BLaER1 treated with 17β-estradiol and CSF1 and Interleukin-3, amounts not matched to agents 10 nM and 100 nM (cell line): ENCODE data around the gene CCDC54.

Experiments
- H3K27ac ChIP-seq, 11 experiments: shearing (Covaris generic); formaldehyde crosslinking; 2 replicates each; pipeline ENCODE4 v1.8.1; 2022
- H3K27me3 ChIP-seq, 11 experiments: shearing (Covaris generic); formaldehyde crosslinking; 2 replicates each; pipeline ENCODE4 v1.8.1; 2022
- H3K36me3 ChIP-seq, 11 experiments: shearing (Covaris generic); formaldehyde crosslinking; 2 replicates each; pipeline ENCODE4 v1.8.1; 2022
- H3K4me1 ChIP-seq, 10 experiments: shearing (Covaris generic); formaldehyde crosslinking; 2 replicates each; pipeline ENCODE4 v1.8.1; 2022
- H3K4me2 ChIP-seq, 11 experiments: shearing (Covaris generic); formaldehyde crosslinking; 2 replicates each; pipeline ENCODE4 v1.8.1; 2022
- H3K4me3 ChIP-seq, 10 experiments: shearing (Covaris generic); formaldehyde crosslinking; 2 replicates each; pipeline ENCODE4 v1.8.1; 2022
- H3K9ac ChIP-seq, 11 experiments: shearing (Covaris generic); formaldehyde crosslinking; 2 replicates each; pipeline ENCODE4 v1.8.1; 2022
- H3K9me3 ChIP-seq, 11 experiments: shearing (Covaris generic); formaldehyde crosslinking; replicated peaks in 1 of 11; 2 replicates each; pipeline ENCODE4 v1.8.1; 2022
- H4K20me1 ChIP-seq, 11 experiments: shearing (Covaris generic); formaldehyde crosslinking; 2 replicates each; pipeline ENCODE4 v1.8.1; 2022
- Cebpa-rat ChIP-seq, 11 experiments: shearing (Covaris generic); IDR thresholded peaks; 2 replicates each; pipeline ENCODE4 v1.8.1; 2022

Gene CCDC54

GRCh38 chr3:107414325-107414964 lies 37.2 kb downstream of the CCDC54 start:
- Histone ChIP-seq H3K27me3 (no peaks in the 10 kb centered on the region), H3K9ac (no peak overlapping the region), H3K36me3 (no peaks in the 10 kb centered on the region), H4K20me1 (no peaks in the 10 kb centered on the region), H3K27ac (no peak overlapping the region), H3K4me1 (0 out of 20 replicates have a peak, but pooled peaks cover 0 to 4% (median 0%) of the 10 kb centered on the region in 10 experiments), H3K4me2 (no peak overlapping the region), H3K9me3 (peaks cover 6 to 12% (median 7%) of the 10 kb centered on the region in 11 experiments), H3K4me3 (no peak overlapping the region)
- no peak for TF ChIP-seq Cebpa-rat (IDR thresholded peaks at IDR 0.05)

GRCh38 chr3:107416138-107416537 lies 38.9 kb downstream of the CCDC54 start:
- H3K4me1 ChIP-seq, result peaks cover 0 to 4% (median 0%) of the 10 kb centered on the region in 10 experiments; a peak in 1 of 20 replicates

DNA sequence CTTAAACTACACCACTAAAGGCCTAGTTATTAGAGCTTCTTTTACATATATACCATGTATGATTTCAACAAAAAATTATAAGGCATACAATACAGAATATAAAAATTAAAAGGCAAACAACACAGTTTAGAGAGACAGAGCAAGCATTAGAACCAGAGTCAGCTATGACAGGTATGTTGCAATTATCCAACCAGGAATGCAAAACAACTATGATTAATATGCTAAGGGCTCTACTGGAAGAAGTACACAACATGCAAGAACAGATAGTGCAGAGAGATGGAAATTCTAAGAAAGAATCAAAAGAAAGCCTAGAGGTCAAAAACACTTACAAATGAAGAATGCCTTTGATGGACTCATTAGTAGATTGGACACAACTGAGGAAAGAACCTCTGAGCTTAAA lies 39.6 kb downstream of the CCDC54 start:
- Histone ChIP-seq H3K9me3 (peaks cover 0 to 6% (median 0%) of the 10 kb centered on the region in 11 experiments; a peak in 1 of 22 replicates), H3K4me1 (peaks cover 0 to 3% (median 0%) of the 10 kb centered on the region in 10 experiments; a peak in 1 of 20 replicates), H3K4me2 (no peak overlapping the region), H3K36me3 (no peaks in the 10 kb centered on the region), H4K20me1 (no peaks in the 10 kb centered on the region), H3K27ac (no peak overlapping the region), H3K27me3 (no peaks in the 10 kb centered on the region), H3K9ac (no peak overlapping the region), H3K4me3 (no peak overlapping the region)
- no peak for TF ChIP-seq Cebpa-rat (IDR thresholded peaks at IDR 0.05)

More at GRCh38 chr3:107416138-107416537, 38.9 kb downstream of the CCDC54 start:
- no peak overlapping the region for H3K27ac ChIP-seq
- no peaks in the 10 kb centered on the region for H4K20me1 ChIP-seq
- H3K4me2 ChIP-seq, result no peak overlapping the region
- TF ChIP-seq Cebpa-rat (IDR thresholded peaks at IDR 0.05), result no peak
- H3K9me3 ChIP-seq, result peaks cover 0 to 6% (median 0%) of the 10 kb centered on the region in 11 experiments; a peak in 1 of 22 replicates
- no peak overlapping the region for H3K9ac ChIP-seq
- no peaks in the 10 kb centered on the region for H3K27me3 ChIP-seq
- no peaks in the 10 kb centered on the region for H3K36me3 ChIP-seq
- H3K4me3 ChIP-seq, result no peak overlapping the region

- Histone ChIP-seq H3K36me3 (no peaks in the 10 kb centered on the region), H3K4me3 (no peak overlapping the region), H3K4me2 (peak overlapping the region in 7 of 11 experiments; percentile 13 to 66 (median 34); a peak in 7 of 22 replicates), H4K20me1 (no peaks in the 10 kb centered on the region), H3K4me1 (peaks cover 0 to 13% (median 8%) of the 10 kb centered on the region in 10 experiments; a peak in 9 of 20 replicates), H3K27me3 (no peaks in the 10 kb centered on the region), H3K9me3 (no peaks in the 10 kb centered on the region), H3K9ac (no peak overlapping the region), H3K27ac (no peak overlapping the region)
- TF ChIP-seq Cebpa-rat (IDR thresholded peaks at IDR 0.05), result no peak
These were observed 44.0 kb downstream of the CCDC54 start for GRCh38 chr3:107421170-107421792.

DNA sequence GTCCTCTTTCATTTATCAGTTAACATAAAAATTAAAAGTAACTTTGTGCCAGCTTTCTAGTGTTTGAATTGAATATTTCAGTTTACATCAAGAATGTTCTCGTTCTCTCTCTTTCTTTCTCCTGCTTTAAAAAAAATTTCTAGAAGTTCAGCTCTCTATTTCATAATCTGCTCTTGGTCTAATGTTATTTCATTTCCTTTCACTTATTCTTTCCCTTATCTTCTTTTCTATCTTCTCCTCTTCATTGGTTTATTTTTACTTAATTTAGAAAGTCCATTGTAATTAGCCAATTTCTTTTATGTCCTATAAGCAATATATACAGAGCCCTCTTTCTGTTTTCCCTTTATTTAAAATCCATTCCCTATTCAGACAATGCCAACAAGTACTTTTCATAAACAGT lies 44.6 kb downstream of the CCDC54 start:
- no peaks in the 10 kb centered on the region for H3K9me3 ChIP-seq
- no peaks in the 10 kb centered on the region for H4K20me1 ChIP-seq
- H3K4me2 ChIP-seq, result no peak overlapping the region
- H3K4me1 ChIP-seq, result peaks cover 0 to 13% (median 8%) of the 10 kb centered on the region in 10 experiments; a peak in 9 of 20 replicates
- H3K36me3 ChIP-seq, result no peaks in the 10 kb centered on the region
- no peak overlapping the region for H3K9ac ChIP-seq
- H3K4me3 ChIP-seq, result no peak overlapping the region
- H3K27me3 ChIP-seq, result no peaks in the 10 kb centered on the region
- no peak overlapping the region for H3K27ac ChIP-seq
- TF ChIP-seq Cebpa-rat (IDR thresholded peaks at IDR 0.05), result no peak

GRCh38 chr3:107425033-107425432 lies 47.8 kb downstream of the CCDC54 start:
- H3K9me3 ChIP-seq, result no peaks in the 10 kb centered on the region
- peak overlapping the region in 5 of 11 experiments; percentile 31 to 60 (median 52); a peak in 8 of 22 replicates for H3K4me2 ChIP-seq
- peaks cover 0 to 13% (median 8%) of the 10 kb centered on the region in 10 experiments; a peak in 10 of 20 replicates for H3K4me1 ChIP-seq
- no peak overlapping the region for H3K9ac ChIP-seq
- no peaks in the 10 kb centered on the region for H3K36me3 ChIP-seq
- H3K27me3 ChIP-seq, result peaks cover 0 to under 1% (median 0%) of the 10 kb centered on the region in 11 experiments; a peak in 1 of 22 replicates
- TF ChIP-seq Cebpa-rat (IDR thresholded peaks at IDR 0.05), result no peak
- no peak overlapping the region for H3K27ac ChIP-seq
- no peaks in the 10 kb centered on the region for H4K20me1 ChIP-seq
- no peak overlapping the region for H3K4me3 ChIP-seq

DNA sequence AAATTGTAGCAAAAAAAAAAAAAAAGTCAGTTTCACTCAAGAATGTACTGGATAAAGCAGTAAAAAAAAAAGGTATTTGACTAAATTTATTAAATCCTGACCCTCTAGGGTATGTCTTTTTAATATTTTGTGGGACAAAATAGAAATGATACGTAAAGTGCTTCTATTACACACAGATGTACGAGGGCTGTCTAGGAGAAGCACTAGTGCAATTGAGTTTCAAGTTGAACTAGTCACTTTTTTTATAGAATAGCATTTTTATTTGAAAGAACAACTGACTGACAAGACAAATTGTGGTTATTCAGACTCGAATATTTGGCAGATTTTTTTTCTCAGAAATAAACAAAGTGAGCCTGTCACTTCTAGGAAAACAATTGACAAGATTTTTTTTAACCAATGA lies 49.0 kb downstream of the CCDC54 start:
- H4K20me1 ChIP-seq, result no peaks in the 10 kb centered on the region
- H3K27ac ChIP-seq, result no peak overlapping the region
- H3K9ac ChIP-seq, result no peak overlapping the region
- no peaks in the 10 kb centered on the region for H3K9me3 ChIP-seq
- peaks cover 0 to 12% (median 8%) of the 10 kb centered on the region in 11 experiments; a peak in 16 of 22 replicates for H3K27me3 ChIP-seq
- no peak overlapping the region for H3K4me3 ChIP-seq
- no peaks in the 10 kb centered on the region for H3K36me3 ChIP-seq
- no peak overlapping the region for H3K4me2 ChIP-seq
- peaks cover 5 to 24% (median 15%) of the 10 kb centered on the region in 10 experiments; a peak in 18 of 20 replicates for H3K4me1 ChIP-seq
- no peak for TF ChIP-seq Cebpa-rat (IDR thresholded peaks at IDR 0.05)
